Muscle layer of colon (tissue), 2 donors: Measurements from ENCODE around the gene TANGO2.

Experiments used
- H3K27ac ChIP-seq: one replicate; pipeline ENCODE4 v1.7.0; 2013; ENCODE audit warnings: low read depth, mild to moderate bottlenecking, low read length, moderate library complexity
- H3K27me3 ChIP-seq, 2 donors: one replicate each; pipeline ENCODE4 v1.7.0; 2013; ENCODE audit warnings: low read length in 2 of 2, mild to moderate bottlenecking in 2 of 2; ENCODE audit not compliant: insufficient read depth in 2 of 2, control insufficient read depth in 1 of 2
- H3K36me3 ChIP-seq: one replicate; pipeline ENCODE4 v1.7.0; 2013; ENCODE audit warnings: mild to moderate bottlenecking, low read length; ENCODE audit not compliant: insufficient read depth
- H3K4me1 ChIP-seq: one replicate; pipeline ENCODE4 v1.7.0; 2013; ENCODE audit warnings: mild to moderate bottlenecking, low read length; ENCODE audit not compliant: insufficient read depth
- H3K4me3 ChIP-seq, 2 donors: one replicate each; pipeline ENCODE4 v1.7.0; 2013; ENCODE audit warnings: low read length in 2 of 2, low read depth in 1 of 2, mild to moderate bottlenecking in 1 of 2, moderate library complexity in 1 of 2
- H3K9ac ChIP-seq: one replicate; pipeline ENCODE4 v1.7.0; 2013; ENCODE audit warnings: low read length
- H3K9me3 ChIP-seq: one replicate; pipeline ENCODE4 v1.7.0; 2013; ENCODE audit warnings: mild to moderate bottlenecking, low read length
- donor health status: abdominal sarcoma.
- donor health status: Adenocarcinoma of cecum.

TANGO2 gene

DNA sequence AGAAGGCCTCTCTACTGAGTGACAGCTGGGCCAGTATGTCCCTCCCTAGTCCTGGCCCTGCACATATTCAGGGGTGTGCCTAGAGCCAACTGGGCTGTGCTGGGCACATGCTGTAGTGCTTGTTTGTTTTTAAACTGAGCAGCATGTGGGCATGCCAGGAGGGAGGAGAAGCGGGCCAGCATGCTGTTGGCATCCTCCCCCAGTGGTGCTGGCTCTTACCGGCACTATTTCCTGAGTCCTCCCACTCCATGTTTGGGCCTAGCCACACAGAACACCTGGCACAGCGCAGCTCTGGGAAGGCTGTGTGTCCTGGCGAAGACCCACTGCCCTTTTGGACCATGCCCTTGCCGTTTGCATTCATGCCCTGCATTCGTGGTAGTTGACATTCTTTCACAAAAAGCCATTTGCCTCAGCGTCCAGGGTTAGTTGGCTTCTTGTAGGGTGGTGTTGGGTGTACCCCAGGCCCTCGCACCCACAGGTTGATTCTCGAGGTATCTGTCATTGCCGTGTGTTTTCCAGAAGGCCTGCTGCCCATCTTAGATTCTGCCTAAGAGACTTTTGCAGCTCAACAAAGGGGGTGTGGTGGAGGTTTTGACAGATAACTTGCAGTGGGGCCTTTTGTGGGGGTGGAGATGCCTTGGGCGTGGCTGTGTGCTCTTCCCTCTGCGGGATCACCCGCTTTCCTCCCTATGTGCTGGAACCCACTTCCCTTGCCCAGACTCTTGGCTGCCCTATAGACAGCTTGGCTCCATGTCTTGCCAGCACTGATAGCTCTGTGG lies 72.7 kb downstream of the TANGO2 start:
- no peak overlapping the region for H3K9ac ChIP-seq
- H3K4me1 ChIP-seq, result no peaks in the 10 kb centered on the region
- no peak overlapping the region for H3K4me3 ChIP-seq
- H3K36me3 ChIP-seq, result peaks cover 90% of the 10 kb centered on the region
- no peak overlapping the region for H3K27ac ChIP-seq
- H3K27me3 ChIP-seq, result no peaks in the 10 kb centered on the region
- no peaks in the 10 kb centered on the region for H3K9me3 ChIP-seq

- Histone ChIP-seq H3K4me3 (no peak overlapping the region), H3K27ac (no peak overlapping the region), H3K36me3 (peaks cover 91% of the 10 kb centered on the region), H3K4me1 (no peaks in the 10 kb centered on the region), H3K9me3 (no peaks in the 10 kb centered on the region), H3K27me3 (no peaks in the 10 kb centered on the region), H3K9ac (no peak overlapping the region)
These were observed 73.4 kb downstream of the TANGO2 start for GRCh38 chr22:20094197-20094807.

GRCh38 chr22:20095521-20095920 lies 74.6 kb downstream of the TANGO2 start:
- Histone ChIP-seq H3K9me3 (no peaks in the 10 kb centered on the region), H3K4me3 (no peak overlapping the region), H3K9ac (no peak overlapping the region), H3K36me3 (peaks cover 91% of the 10 kb centered on the region), H3K4me1 (no peaks in the 10 kb centered on the region), H3K27ac (no peak overlapping the region), H3K27me3 (no peaks in the 10 kb centered on the region)

GRCh38 chr22:20096574-20097420 lies 75.9 kb downstream of the TANGO2 start:
- no peaks in the 10 kb centered on the region for H3K27me3 ChIP-seq
- H3K9ac ChIP-seq, result no peak overlapping the region
- H3K4me1 ChIP-seq, result no peaks in the 10 kb centered on the region
- H3K27ac ChIP-seq, result no peak overlapping the region
- H3K4me3 ChIP-seq, result no peak overlapping the region
- H3K36me3 ChIP-seq, result peaks cover 85% of the 10 kb centered on the region
- H3K9me3 ChIP-seq, result no peaks in the 10 kb centered on the region

- Histone ChIP-seq H3K27me3 (no peaks in the 10 kb centered on the region), H3K9me3 (no peaks in the 10 kb centered on the region), H3K4me1 (no peaks in the 10 kb centered on the region), H3K9ac (no peak overlapping the region), H3K27ac (no peak overlapping the region), H3K36me3 (peaks cover 70% of the 10 kb centered on the region), H3K4me3 (no peak overlapping the region)
These were observed 78.3 kb downstream of the TANGO2 start for GRCh38 chr22:20099099-20099711.

GRCh38 chr22:20101638-20102037 lies 80.7 kb downstream of the TANGO2 start:
- Histone ChIP-seq H3K4me1 (no peaks in the 10 kb centered on the region), H3K36me3 (peaks cover 70% of the 10 kb centered on the region), H3K27me3 (no peaks in the 10 kb centered on the region), H3K4me3 (no peak overlapping the region), H3K9me3 (no peaks in the 10 kb centered on the region), H3K9ac (no peak overlapping the region), H3K27ac (no peak overlapping the region)

GRCh38 chr22:20102203-20102780 lies 81.4 kb downstream of the TANGO2 start:
- H3K27ac ChIP-seq, result no peak overlapping the region
- peaks cover 70% of the 10 kb centered on the region for H3K36me3 ChIP-seq
- no peak overlapping the region for H3K9ac ChIP-seq

DNA sequence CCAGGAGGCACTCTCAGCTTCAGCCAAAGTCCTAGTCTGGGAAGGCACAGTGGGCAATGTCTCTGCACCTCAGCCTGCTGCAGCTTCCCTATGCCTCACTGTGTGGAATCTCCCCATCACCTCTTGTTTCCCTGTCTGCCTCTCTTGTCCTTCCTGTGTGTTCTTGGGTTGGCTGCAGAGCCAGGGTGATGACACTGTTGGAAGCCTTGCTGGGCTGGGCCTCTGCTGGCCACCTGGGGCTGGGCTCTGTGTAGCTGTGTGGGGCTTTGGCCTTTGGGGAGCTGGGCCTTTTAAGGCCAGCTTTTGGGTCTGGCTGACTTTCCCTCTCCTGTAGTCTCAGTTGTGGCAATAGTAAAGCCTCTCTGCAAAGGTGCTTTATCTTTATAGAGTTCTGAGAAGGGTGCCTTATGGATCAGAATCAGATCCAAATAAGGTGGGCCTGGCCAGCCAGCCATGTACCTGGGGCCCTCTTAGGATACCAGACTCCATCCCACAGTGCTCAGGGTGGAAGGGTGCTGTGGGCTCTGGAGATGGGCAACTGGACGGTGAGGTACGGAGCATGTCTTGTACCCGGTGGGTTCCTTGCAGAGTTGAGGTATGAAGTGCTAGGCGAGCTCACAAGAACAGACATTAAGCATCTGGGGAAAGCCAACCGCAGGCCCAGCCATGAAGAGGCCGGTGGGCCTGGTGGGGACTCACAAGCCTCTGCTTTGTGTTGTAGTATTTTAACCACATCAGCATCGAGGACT lies 84.7 kb downstream of the TANGO2 start:
- no peak overlapping the region for H3K4me3 ChIP-seq
- H3K27ac ChIP-seq, result no peak overlapping the region
- H3K4me1 ChIP-seq, result no peaks in the 10 kb centered on the region
- no peak overlapping the region for H3K9ac ChIP-seq
- H3K9me3 ChIP-seq, result no peaks in the 10 kb centered on the region
- H3K27me3 ChIP-seq, result no peaks in the 10 kb centered on the region
- peaks cover 64% of the 10 kb centered on the region for H3K36me3 ChIP-seq

More at GRCh38 chr22:20102203-20102780, 81.4 kb downstream of the TANGO2 start:
- H3K4me3 ChIP-seq, result no peak overlapping the region
- H3K4me1 ChIP-seq, result no peaks in the 10 kb centered on the region
- no peaks in the 10 kb centered on the region for H3K27me3 ChIP-seq
- no peaks in the 10 kb centered on the region for H3K9me3 ChIP-seq

DNA sequence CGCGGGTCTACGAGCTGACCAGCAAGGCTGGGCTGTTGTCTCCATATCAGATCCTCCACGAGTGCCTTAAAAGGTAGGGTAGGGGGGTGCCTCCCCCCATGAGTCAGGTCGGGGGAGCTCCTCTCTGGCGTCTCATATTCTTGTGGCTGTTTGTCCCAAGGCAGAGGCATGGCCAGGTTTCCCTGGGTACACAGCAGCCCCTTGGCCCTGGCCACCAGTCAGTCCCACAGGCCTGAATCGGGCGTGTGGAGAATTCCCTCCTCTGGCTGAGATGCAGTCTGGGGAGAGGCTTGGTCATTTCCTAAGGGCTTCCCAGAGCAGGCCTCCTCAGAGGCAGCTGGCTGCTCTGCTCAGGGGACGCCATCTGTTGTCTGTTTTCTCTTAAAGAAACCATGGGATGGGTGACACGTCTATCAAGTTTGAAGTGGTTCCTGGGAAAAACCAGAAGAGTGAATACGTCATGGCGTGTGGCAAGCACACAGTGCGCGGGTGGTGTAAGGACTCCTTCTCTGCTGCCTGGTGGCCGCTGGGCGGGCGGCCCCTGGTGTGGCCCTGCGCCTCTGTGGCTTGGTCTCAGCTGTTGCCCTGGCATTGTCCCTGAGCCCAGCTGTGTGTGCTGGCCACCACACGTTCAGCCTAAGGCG lies 85.4 kb downstream of the TANGO2 start:
- H3K4me1 ChIP-seq, result no peaks in the 10 kb centered on the region
- H3K9ac ChIP-seq, result no peak overlapping the region
- H3K4me3 ChIP-seq, result no peak overlapping the region
- peaks cover 65% of the 10 kb centered on the region for H3K36me3 ChIP-seq
- H3K9me3 ChIP-seq, result no peaks in the 10 kb centered on the region
- no peaks in the 10 kb centered on the region for H3K27me3 ChIP-seq
- H3K27ac ChIP-seq, result no peak overlapping the region

DNA sequence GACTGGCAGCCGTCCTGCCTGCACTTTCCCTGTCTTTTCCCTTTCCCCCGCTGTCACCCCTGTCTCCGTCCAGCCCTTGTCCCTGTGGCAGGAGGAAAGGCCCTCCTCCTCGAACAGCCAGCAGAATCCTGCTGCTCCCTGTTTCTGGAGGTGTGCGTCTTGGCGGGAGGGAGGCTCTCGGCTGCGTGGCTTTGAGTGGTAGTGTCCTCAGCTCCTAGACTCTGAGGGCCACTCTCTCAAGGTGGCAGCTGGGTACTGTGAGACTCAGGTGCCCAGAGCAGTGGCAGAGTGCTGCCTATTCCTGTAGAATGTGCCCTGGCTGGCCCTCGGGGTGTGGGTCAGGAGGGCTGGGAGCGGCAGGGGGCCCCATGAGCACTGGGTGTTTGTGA lies 85.9 kb downstream of the TANGO2 start:
- no peaks in the 10 kb centered on the region for H3K4me1 ChIP-seq
- no peak overlapping the region for H3K4me3 ChIP-seq
- H3K27me3 ChIP-seq, result no peaks in the 10 kb centered on the region
- H3K9me3 ChIP-seq, result no peaks in the 10 kb centered on the region
- no peak overlapping the region for H3K9ac ChIP-seq
- H3K36me3 ChIP-seq, result peaks cover 67% of the 10 kb centered on the region
- H3K27ac ChIP-seq, result no peak overlapping the region
